IMR-90 (cell line): ENCODE results near the gene CDK5RAP3. TPM values are rescaled to one million over a fixed set of nuclear protein-coding genes. Genes with fewer than 3 reads are reported as not detected.

Experiments
- ATAC-seq: fragments of 200-7000 bp; cut with Tn5 transposase; 2 replicates; pipeline ENCODE4 v1.9.1; 2020; ENCODE audit warnings: low read depth, mild to moderate bottlenecking, moderate library complexity
- BruUV-seq: library from RNA; stranded (reverse); fragments of 400-500 nt; replicated peaks from 2 replicates; lab custom pipeline; 2021; lab: Mats Ljungman, UMichigan
- CTCF ChIA-PET: fragments of 300-600 bp; formaldehyde crosslinking; extraction: SDS; loops from one replicate; lab custom pipeline; 2021; ENCODE audit warnings: antibody characterized with exemption; lab: Yijun Ruan, JAX
- POLR2A ChIA-PET: fragments of 300-600 bp; sonication (Branson Sonifier 250); formaldehyde crosslinking; loops from one replicate; lab custom pipeline; 2022; ENCODE audit warnings: antibody characterized with exemption; ENCODE audit not compliant: unreplicated experiment; lab: Charles Lee
- DNase-seq: peaks from one replicate; pipeline ENCODE4 v3.0.0; 2013
- H2AFZ ChIP-seq: replicated peaks from 2 replicates; pipeline ENCODE3; 2013; ENCODE audit warnings: low read length, mild to moderate bottlenecking; ENCODE audit not compliant: poor library complexity
- H2AK5ac ChIP-seq: 2 replicates; pipeline ENCODE4 v1.6.1; 2013; ENCODE audit warnings: low read depth, low read length, inconsistent platforms
- H2AK9ac ChIP-seq: replicated peaks from 2 replicates; pipeline ENCODE3; 2013; ENCODE audit warnings: mild to moderate bottlenecking, low read depth, low read length, moderate library complexity; ENCODE audit not compliant: poor library complexity
- H2BK120ac ChIP-seq: 2 replicates; pipeline ENCODE4 v1.6.1; 2013; ENCODE audit warnings: low read depth, low read length, inconsistent platforms
- H2BK15ac ChIP-seq: 3 replicates; pipeline ENCODE4 v1.6.1; 2013; ENCODE audit warnings: low read depth, low read length, inconsistent platforms
- H2BK20ac ChIP-seq: 2 replicates; pipeline ENCODE4 v1.6.1; 2013; ENCODE audit warnings: low read depth, mild to moderate bottlenecking, inconsistent platforms, low read length, moderate library complexity
- H2BK5ac ChIP-seq: 2 replicates; pipeline ENCODE4 v1.6.1; 2013; ENCODE audit warnings: mild to moderate bottlenecking, low read depth, low read length, inconsistent platforms; ENCODE audit not compliant: poor library complexity, severe bottlenecking
- H3K14ac ChIP-seq: replicated peaks from 2 replicates; pipeline ENCODE4 v1.6.1; 2013; ENCODE audit warnings: low read depth, low read length, inconsistent platforms
- H3K18ac ChIP-seq: 2 replicates; pipeline ENCODE4 v1.6.1; 2013; ENCODE audit warnings: low read depth, low read length, control low read depth
- H3K23ac ChIP-seq: 2 replicates; pipeline ENCODE4 v1.6.1; 2013; ENCODE audit warnings: low read depth, low read length, inconsistent platforms
- H3K27ac ChIP-seq: 2 replicates; pipeline ENCODE4 v1.5.1; 2013; ENCODE audit warnings: mild to moderate bottlenecking, control low read depth, low read length; ENCODE audit not compliant: insufficient read depth
- H3K27me3 ChIP-seq: 2 replicates; pipeline ENCODE4 v1.6.1; 2013; ENCODE audit warnings: low read length; ENCODE audit not compliant: control insufficient read depth, insufficient read depth
- H3K36me3 ChIP-seq: 2 replicates; pipeline ENCODE4 v1.6.1; 2013; ENCODE audit warnings: low read length, mixed read lengths; ENCODE audit not compliant: control insufficient read depth, insufficient read depth
- H3K4ac ChIP-seq: 2 replicates; pipeline ENCODE4 v1.6.1; 2013; ENCODE audit warnings: low read depth, low read length, inconsistent platforms
- H3K4me1 ChIP-seq: 2 replicates; pipeline ENCODE4 v1.6.1; 2013; ENCODE audit warnings: low read length, mixed read lengths; ENCODE audit not compliant: control insufficient read depth, insufficient read depth
- H3K4me2 ChIP-seq: 2 replicates; pipeline ENCODE4 v1.6.1; 2013; ENCODE audit warnings: low read depth, mild to moderate bottlenecking, control low read depth, low read length, moderate library complexity
- H3K4me3 ChIP-seq: 2 replicates; pipeline ENCODE4 v1.5.1; 2013; ENCODE audit warnings: low read depth, mild to moderate bottlenecking, control low read depth, low read length, moderate library complexity; ENCODE audit not compliant: insufficient read depth
- H3K56ac ChIP-seq: 2 replicates; pipeline ENCODE4 v1.6.1; 2013; ENCODE audit warnings: low read length, inconsistent platforms; ENCODE audit not compliant: insufficient read depth; ENCODE audit errors: extremely low read depth
- H3K79me1 ChIP-seq, 2 experiments: 2 replicates each; pipeline ENCODE4 v1.6.1; 2013; ENCODE audit warnings: low read length in 2 of 2, inconsistent platforms in 1 of 2, low read depth in 1 of 2
- H3K9ac ChIP-seq: 2 replicates; pipeline ENCODE4 v1.6.1; 2013; ENCODE audit warnings: low read depth, low read length, control low read depth
- H3K9me1 ChIP-seq: 2 replicates; pipeline ENCODE4 v1.6.1; 2013; ENCODE audit warnings: low read length, inconsistent platforms; ENCODE audit not compliant: insufficient read depth
- H3K9me3 ChIP-seq: 2 replicates; pipeline ENCODE4 v1.6.1; 2013; ENCODE audit warnings: low read length; ENCODE audit not compliant: control insufficient read depth, insufficient read depth
- H4K20me1 ChIP-seq: 2 replicates; pipeline ENCODE4 v1.6.1; 2013; ENCODE audit warnings: low read length, inconsistent platforms; ENCODE audit not compliant: insufficient read depth
- H4K5ac ChIP-seq: 2 replicates; pipeline ENCODE4 v1.6.1; 2013; ENCODE audit warnings: mild to moderate bottlenecking, low read depth, low read length, control low read depth
- H4K8ac ChIP-seq, 2 experiments: 2 replicates each; pipeline ENCODE4 v1.6.1; 2013; ENCODE audit warnings: low read depth in 2 of 2, low read length in 2 of 2, control low read depth in 1 of 2, inconsistent platforms in 1 of 2
- H4K91ac ChIP-seq: 2 replicates; pipeline ENCODE4 v1.6.1; 2013; ENCODE audit warnings: low read depth, low read length, inconsistent platforms; ENCODE audit not compliant: insufficient read depth
- BHLHE40 ChIP-seq: fragments of 150-350 bp; IDR thresholded peaks from 2 replicates; pipeline ENCODE4 v1.6.1; 2016; ENCODE audit warnings: mild to moderate bottlenecking, low read depth, low read length
- CEBPB ChIP-seq: IDR thresholded peaks from 2 replicates; pipeline ENCODE4 v1.6.1; 2012; ENCODE audit warnings: low read depth, low read length, improper control_type of control experiment
- FOS ChIP-seq: fragments of 150-350 bp; IDR thresholded peaks from 2 replicates; pipeline ENCODE4 v1.6.1; 2016; ENCODE audit warnings: low read depth, low read length
- MAFK ChIP-seq: IDR thresholded peaks from 2 replicates; pipeline ENCODE4 v1.6.1; 2012; ENCODE audit warnings: low read depth, low read length, improper control_type of control experiment
- MAZ ChIP-seq: IDR thresholded peaks from 2 replicates; pipeline ENCODE4 v1.6.1; 2012; ENCODE audit warnings: low read depth, mild to moderate bottlenecking, low read length, improper control_type of control experiment, moderate library complexity, borderline replicate concordance
- MXI1 ChIP-seq: IDR thresholded peaks from 2 replicates; pipeline ENCODE4 v1.6.1; 2012; ENCODE audit warnings: low read depth, mild to moderate bottlenecking, low read length, moderate library complexity, borderline replicate concordance
- RAD21 ChIP-seq: IDR thresholded peaks from 2 replicates; pipeline ENCODE4 v1.6.1; 2012; ENCODE audit warnings: low read length, improper control_type of control experiment
- RFX5 ChIP-seq: IDR thresholded peaks from 2 replicates; pipeline ENCODE4 v1.8.0; 2012; ENCODE audit warnings: low read depth, mild to moderate bottlenecking, low read length, moderate library complexity
- whole genome bisulfite sequencing, 2 experiments: methylation state at CpG; one replicate each; pipeline versions ENCODE4 v1.1.5 to v1.1.7; 2013; ENCODE audit warnings: missing lambda C conversion rate in 2 of 2; ENCODE audit not compliant: insufficient read length in 1 of 2; ENCODE audit errors: extremely low coverage in 2 of 2; 5-methylcytosine and 5-hydroxymethylcytosine counted together
- dilution Hi-C: fragments of 300-500 bp; cut with HindIII; formaldehyde crosslinking; loops from one replicate; pipeline ENCODE4 v1.14.3; 2018; ENCODE audit warnings: low sequenced_read_pairs; ENCODE audit not compliant: unreplicated experiment
- in situ Hi-C: fragments of 300-500 bp; cut with MboI; formaldehyde crosslinking; loops from 3 replicates; pipeline ENCODE4 v1.14.3; 2019; ENCODE audit warnings: low sequenced_read_pairs, inconsistent platforms, mixed read lengths
- intact Hi-C: fragments of 100-400 bp; cut with micrococcal nuclease; formaldehyde crosslinking; loops from 2 replicates; pipeline ENCODE4 v1.10.0; 2022
- polyA plus RNA-seq, 3 experiments: library from polyadenylated mRNA; depleted of rRNA; stranded (reverse); fragments of >200 nt; gene quantifications; 2 replicates each; pipeline ENCODE4 v1.2.3, GENCODE V29; 2012; ENCODE audit warnings: low replicate concordance in 1 of 3
- total RNA-seq: library from RNA; depleted of rRNA; stranded (reverse); fragments of >200 nt; gene quantifications from 2 replicates; pipeline ENCODE4 v1.2.3, GENCODE V29; 2012
- TF ChIP-seq, protein P1 (sequence below): fragments of 150-350 bp; IDR thresholded peaks from 2 replicates; pipeline ENCODE4 v1.6.1; 2017; ENCODE audit warnings: mild to moderate bottlenecking, antibody characterized with exemption, low read length, low read depth
- TF ChIP-seq, protein P2 (sequence below): conservative IDR thresholded peaks from 2 replicates; pipeline ENCODE4 v1.5.1; 2012; ENCODE audit warnings: mild to moderate bottlenecking, low read depth, low read length, improper control_type of control experiment

CDK5RAP3 gene
- total and polyA plus RNA-seq, 2 of the 4 experiments (the other 2 are of a cell fraction), result 75.3 to 153 TPM

DNA sequence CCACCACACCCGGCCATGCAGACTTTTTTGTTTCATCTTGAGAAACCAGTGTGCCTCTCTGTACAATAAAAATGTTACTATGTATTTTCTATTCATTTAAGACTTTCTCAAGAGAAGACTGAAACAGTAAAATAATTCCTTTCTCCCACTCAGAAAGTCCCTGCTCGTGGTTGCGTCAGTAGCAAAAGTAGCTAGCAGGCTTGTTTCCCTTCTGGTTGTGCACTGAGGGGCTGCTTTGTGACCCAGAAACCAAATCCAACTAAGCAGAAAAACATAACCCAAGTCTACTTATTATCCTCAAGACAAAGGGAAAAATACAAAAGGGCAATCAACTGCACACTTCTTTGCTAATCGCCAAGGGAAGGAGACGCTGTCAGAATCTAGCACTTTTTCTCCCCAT is 33.0 kb upstream of the CDK5RAP3 start:
- Histone ChIP-seq H4K8ac (no peak overlapping the region), H3K9ac (no peak overlapping the region), H3K14ac (no peak overlapping the region), H3K79me1 (peaks cover 8 to 37% of the 10 kb centered on the region in 2 experiments; a peak in 3 of 4 replicates), H3K9me1 (peaks cover 22% of the 10 kb centered on the region), H4K91ac (no peak overlapping the region), H3K4me1 (peaks cover 6% of the 10 kb centered on the region), H3K23ac (no peak overlapping the region), H2BK120ac (no peak overlapping the region), H3K4me3 (no peak overlapping the region), H4K20me1 (no peaks in the 10 kb centered on the region), H3K36me3 (no peaks in the 10 kb centered on the region), H3K27me3 (no peaks in the 10 kb centered on the region), H2BK15ac (no peak overlapping the region), H3K9me3 (no peaks in the 10 kb centered on the region), H3K4me2 (no peak overlapping the region), H3K4ac (no peak overlapping the region), H2BK20ac (no peak overlapping the region), H4K5ac (no peak overlapping the region), H2BK5ac (no peak overlapping the region), H3K56ac (no peak overlapping the region), H2AFZ (no peak overlapping the region), H3K18ac (no peak overlapping the region), H3K27ac (no peak overlapping the region), H2AK5ac (no peak overlapping the region), H2AK9ac (no peak overlapping the region)
- dilution Hi-C loops, result no loop called here
- intact Hi-C loops, result no loop called here
- ChIA-PET CTCF (no interaction called here), POLR2A (interaction anchor here (0.5 kb wide), 1 partner anchor 45 kb away, joined by 12 read pairs; no protein-coding TSS in a partner anchor)
- TF ChIP-seq MAFK (no peak), FOS (no peak), BHLHE40 (no peak), RFX5 (no peak), CEBPB (no peak), MAZ (no peak), MXI1 (no peak), RAD21 (no peak)
- TF ChIP-seq, protein P1, sequence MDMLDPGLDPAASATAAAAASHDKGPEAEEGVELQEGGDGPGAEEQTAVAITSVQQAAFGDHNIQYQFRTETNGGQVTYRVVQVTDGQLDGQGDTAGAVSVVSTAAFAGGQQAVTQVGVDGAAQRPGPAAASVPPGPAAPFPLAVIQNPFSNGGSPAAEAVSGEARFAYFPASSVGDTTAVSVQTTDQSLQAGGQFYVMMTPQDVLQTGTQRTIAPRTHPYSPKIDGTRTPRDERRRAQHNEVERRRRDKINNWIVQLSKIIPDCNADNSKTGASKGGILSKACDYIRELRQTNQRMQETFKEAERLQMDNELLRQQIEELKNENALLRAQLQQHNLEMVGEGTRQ, result no peak
- TF ChIP-seq, protein P2, sequence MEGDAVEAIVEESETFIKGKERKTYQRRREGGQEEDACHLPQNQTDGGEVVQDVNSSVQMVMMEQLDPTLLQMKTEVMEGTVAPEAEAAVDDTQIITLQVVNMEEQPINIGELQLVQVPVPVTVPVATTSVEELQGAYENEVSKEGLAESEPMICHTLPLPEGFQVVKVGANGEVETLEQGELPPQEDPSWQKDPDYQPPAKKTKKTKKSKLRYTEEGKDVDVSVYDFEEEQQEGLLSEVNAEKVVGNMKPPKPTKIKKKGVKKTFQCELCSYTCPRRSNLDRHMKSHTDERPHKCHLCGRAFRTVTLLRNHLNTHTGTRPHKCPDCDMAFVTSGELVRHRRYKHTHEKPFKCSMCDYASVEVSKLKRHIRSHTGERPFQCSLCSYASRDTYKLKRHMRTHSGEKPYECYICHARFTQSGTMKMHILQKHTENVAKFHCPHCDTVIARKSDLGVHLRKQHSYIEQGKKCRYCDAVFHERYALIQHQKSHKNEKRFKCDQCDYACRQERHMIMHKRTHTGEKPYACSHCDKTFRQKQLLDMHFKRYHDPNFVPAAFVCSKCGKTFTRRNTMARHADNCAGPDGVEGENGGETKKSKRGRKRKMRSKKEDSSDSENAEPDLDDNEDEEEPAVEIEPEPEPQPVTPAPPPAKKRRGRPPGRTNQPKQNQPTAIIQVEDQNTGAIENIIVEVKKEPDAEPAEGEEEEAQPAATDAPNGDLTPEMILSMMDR, result no peak
- in situ Hi-C loops, result no loop called here
- BruUV-seq, result no TSS peak
- 93% methylated on average over 3 of the region's 5 CpGs; no CpG with 5 or more reads in 1 of the 2 experiments for WGBS, 2 experiments
- DNase-seq (no peak), ATAC-seq (no peak)
